HCT116 (cell line): Measurements from ENCODE around the gene PAQR7. TPM values are rescaled to one million over a fixed set of nuclear protein-coding genes. Genes with fewer than 3 reads are reported as not detected.

Experiments
- ATAC-seq: fragments of 200-7000 bp; cut with Tn5 transposase; 2 replicates; pipeline ENCODE4 v1.9.1; 2020; ENCODE audit warnings: mild to moderate bottlenecking, moderate library complexity
- BruUV-seq: library from RNA; stranded (reverse); fragments of 400-500 nt; replicated peaks from 2 replicates; lab custom pipeline; 2021; lab: Mats Ljungman, UMichigan
- CTCF ChIA-PET: fragments of 300-600 bp; sonication (Branson Sonifier 250); formaldehyde crosslinking; loops from one replicate; lab custom pipeline; 2021; ENCODE audit warnings: antibody characterized with exemption; lab: Charles Lee
- POLR2A ChIA-PET: fragments of 300-600, 350-600 bp; sonication (Branson Sonifier 250); formaldehyde crosslinking; loops from one replicate; lab custom pipeline; 2021; ENCODE audit warnings: antibody characterized with exemption; lab: Charles Lee
- RAD21 ChIA-PET, 2 experiments: fragments of 300-600 bp; sonication (Branson Sonifier 250); formaldehyde crosslinking; loops; one replicate each; lab custom pipeline; 2023; ENCODE audit warnings: low total read pairs in 2 of 2; ENCODE audit not compliant: uncharacterized antibody in 2 of 2, unreplicated experiment in 2 of 2, low non-redundant PET in 1 of 2; lab: Charles Lee
- DNase-seq: peaks from one replicate; pipeline ENCODE4 v3.0.0-alpha.2; 2010; ENCODE audit warnings: low read depth, low spot score
- H2AFZ ChIP-seq: fragments of 200-600 bp; shearing (Covaris generic), sonication (generic); 2 replicates; pipeline ENCODE4 v1.6.1; 2017; ENCODE audit warnings: low read depth, mixed run types, mixed read lengths, antibody characterized with exemption, low read length; ENCODE audit not compliant: poor library complexity, severe bottlenecking
- H3K27ac ChIP-seq: 2 replicates; pipeline ENCODE4 v1.5.1; 2012; ENCODE audit warnings: low read depth, low read length
- H3K27me3 ChIP-seq: fragments of 200-600 bp; sonication (generic); 2 replicates; pipeline ENCODE4 v1.6.1; 2016; ENCODE audit warnings: mixed run types, low read length, mixed read lengths; ENCODE audit not compliant: insufficient read depth
- H3K36me3 ChIP-seq, 2 experiments: fragments of 200-500 bp in 1 of 2; fragments of 200-600 bp in 1 of 2; sonication (Bioruptor generic) in 1 of 2; sonication (generic) in 1 of 2; 2 replicates each; pipeline versions ENCODE4 v1.5.1 to v1.6.1; 2014 to 2016; ENCODE audit warnings: low read length in 2 of 2, inconsistent platforms in 1 of 2, mixed read lengths in 1 of 2, mixed run types in 1 of 2; ENCODE audit not compliant: insufficient read depth in 2 of 2, control insufficient read depth in 1 of 2
- H3K4me1 ChIP-seq, 2 experiments: fragments of 200-600 bp in 1 of 2; sonication (generic) in 1 of 2; 2 replicates each; pipeline versions ENCODE4 v1.5.1 to v1.6.1; 2012 to 2017; ENCODE audit warnings: low read length in 2 of 2, inconsistent platforms in 1 of 2, mild to moderate bottlenecking in 1 of 2, mixed read lengths in 1 of 2, mixed run types in 1 of 2, moderate library complexity in 1 of 2; ENCODE audit not compliant: insufficient read depth in 2 of 2, control insufficient read depth in 1 of 2
- H3K4me2 ChIP-seq: fragments of 200-600 bp; sonication (generic); 2 replicates; pipeline ENCODE4 v1.6.1; 2017; ENCODE audit warnings: mixed run types, low read length, mixed read lengths
- H3K4me3 ChIP-seq, 2 experiments: fragments of 200-600 bp in 1 of 2; sonication (generic) in 1 of 2; replicated peaks in 1 of 2; 2 replicates each; pipeline ENCODE4 v1.5.1; 2011 to 2016; ENCODE audit warnings: low read length in 2 of 2, control low read depth in 1 of 2, low read depth in 1 of 2, mild to moderate bottlenecking in 1 of 2, mixed read lengths in 1 of 2, mixed run types in 1 of 2
- H3K79me2 ChIP-seq: fragments of 200-600 bp; sonication (generic); 2 replicates; pipeline ENCODE4 v1.6.1; 2017; ENCODE audit warnings: mild to moderate bottlenecking, mixed run types, low read length, moderate library complexity, mixed read lengths; ENCODE audit not compliant: insufficient read depth
- H3K9ac ChIP-seq: fragments of 200-600 bp; sonication (generic); 2 replicates; pipeline ENCODE4 v1.6.1; 2016; ENCODE audit warnings: low read length, mixed read lengths
- H3K9me2 ChIP-seq: fragments of 200-600 bp; sonication (generic), shearing (Covaris generic); 2 replicates; pipeline ENCODE4 v1.6.1; 2017; ENCODE audit warnings: mixed run types, mild to moderate bottlenecking, moderate library complexity; ENCODE audit not compliant: insufficient read depth
- H3K9me3 ChIP-seq, 2 experiments: fragments of 200-500 bp in 1 of 2; fragments of 200-600 bp in 1 of 2; sonication (Bioruptor generic) in 1 of 2; sonication (generic) in 1 of 2; 2 replicates each; pipeline ENCODE4 v1.6.1; 2014 to 2017; ENCODE audit warnings: low read length in 2 of 2, mixed read lengths in 2 of 2, inconsistent platforms in 1 of 2, low read depth in 1 of 2, mild to moderate bottlenecking in 1 of 2, mixed run types in 1 of 2, moderate library complexity in 1 of 2; ENCODE audit not compliant: control insufficient read depth in 1 of 2, insufficient read depth in 1 of 2
- H4K20me1 ChIP-seq: fragments of 200-600 bp; sonication (generic), shearing (Covaris generic); 2 replicates; pipeline ENCODE4 v1.6.1; 2017; ENCODE audit warnings: mixed run types, mild to moderate bottlenecking, moderate library complexity; ENCODE audit not compliant: insufficient read depth
- EGR1 ChIP-seq: IDR thresholded peaks from 2 replicates; pipeline ENCODE4 v1.6.1; 2012; ENCODE audit warnings: low read depth
- ELF1 ChIP-seq: IDR thresholded peaks from 2 replicates; pipeline ENCODE4 v1.6.1; 2012; ENCODE audit warnings: low read depth, borderline replicate concordance
- JUND ChIP-seq: IDR thresholded peaks from 2 replicates; pipeline ENCODE4 v1.6.1; 2012
- MAX ChIP-seq: IDR thresholded peaks from 2 replicates; pipeline ENCODE4 v1.6.1; 2012
- RAD21 ChIP-seq: IDR thresholded peaks from 2 replicates; pipeline ENCODE4 v1.6.1; 2012; ENCODE audit warnings: low read depth, mild to moderate bottlenecking
- SIN3A ChIP-seq: IDR thresholded peaks from 2 replicates; pipeline ENCODE4 v1.6.1; 2012; ENCODE audit warnings: low read depth
- SRF ChIP-seq: IDR thresholded peaks from 2 replicates; pipeline ENCODE4 v1.6.1; 2012; ENCODE audit warnings: low read depth
- ZFX ChIP-seq: fragments of 450-650 bp; IDR thresholded peaks from 2 replicates; pipeline ENCODE4 v1.6.1; 2017
- intact Hi-C: fragments of 100-400 bp; cut with micrococcal nuclease; formaldehyde crosslinking; loops from 2 replicates; pipeline ENCODE4 v1.10.0; 2022
- total RNA-seq: library from RNA; stranded (reverse); gene quantifications from one replicate; pipeline ENCODE4 v1.2.1, GENCODE V29; 2021; ENCODE audit not compliant: unreplicated experiment
- TF ChIP-seq, protein P1 (sequence below), 3 experiments: fragments of 200-600 bp in 1 of 3; sonication (generic) in 1 of 3; IDR thresholded peaks in 2 of 3; conservative IDR thresholded peaks in 1 of 3; 2 replicates each; pipeline ENCODE4 v1.5.1; 2012 to 2017; ENCODE audit warnings: low read depth in 2 of 3, low read length in 2 of 3, antibody characterized with exemption in 1 of 3, borderline replicate concordance in 1 of 3, control low read depth in 1 of 3, mild to moderate bottlenecking in 1 of 3, mixed read lengths in 1 of 3, mixed run types in 1 of 3, moderate library complexity in 1 of 3; ENCODE audit not compliant: insufficient read depth in 1 of 3

PAQR7 gene
- total RNA-seq, 1 experiment from 2014 or later, result 13.1 TPM

DNA sequence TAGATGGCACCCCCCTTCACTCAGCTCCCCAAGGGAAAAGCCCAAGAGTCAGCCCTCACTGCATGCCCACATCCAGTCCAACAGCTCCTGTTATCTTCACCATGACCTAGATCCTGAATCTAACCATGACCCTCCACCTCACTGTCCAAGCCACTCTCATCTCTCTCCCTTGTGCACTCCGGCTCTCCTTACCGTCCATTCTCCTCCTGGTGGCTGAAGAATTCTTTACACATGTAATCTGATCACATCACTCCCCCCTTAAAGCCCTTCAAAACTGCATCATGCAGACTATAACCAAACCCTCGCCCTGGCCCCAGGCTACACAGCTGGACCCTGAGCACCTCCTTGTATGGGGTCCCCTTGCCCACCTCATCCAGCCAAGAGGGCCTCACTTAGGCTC, 14.0 kb upstream of the PAQR7 start:
- peak; percentile 63 for TF ChIP-seq RAD21
- TF ChIP-seq ZFX, result peak; percentile 12; the same call in 1 of the 2 replicates
- TF ChIP-seq, protein P1, sequence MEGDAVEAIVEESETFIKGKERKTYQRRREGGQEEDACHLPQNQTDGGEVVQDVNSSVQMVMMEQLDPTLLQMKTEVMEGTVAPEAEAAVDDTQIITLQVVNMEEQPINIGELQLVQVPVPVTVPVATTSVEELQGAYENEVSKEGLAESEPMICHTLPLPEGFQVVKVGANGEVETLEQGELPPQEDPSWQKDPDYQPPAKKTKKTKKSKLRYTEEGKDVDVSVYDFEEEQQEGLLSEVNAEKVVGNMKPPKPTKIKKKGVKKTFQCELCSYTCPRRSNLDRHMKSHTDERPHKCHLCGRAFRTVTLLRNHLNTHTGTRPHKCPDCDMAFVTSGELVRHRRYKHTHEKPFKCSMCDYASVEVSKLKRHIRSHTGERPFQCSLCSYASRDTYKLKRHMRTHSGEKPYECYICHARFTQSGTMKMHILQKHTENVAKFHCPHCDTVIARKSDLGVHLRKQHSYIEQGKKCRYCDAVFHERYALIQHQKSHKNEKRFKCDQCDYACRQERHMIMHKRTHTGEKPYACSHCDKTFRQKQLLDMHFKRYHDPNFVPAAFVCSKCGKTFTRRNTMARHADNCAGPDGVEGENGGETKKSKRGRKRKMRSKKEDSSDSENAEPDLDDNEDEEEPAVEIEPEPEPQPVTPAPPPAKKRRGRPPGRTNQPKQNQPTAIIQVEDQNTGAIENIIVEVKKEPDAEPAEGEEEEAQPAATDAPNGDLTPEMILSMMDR (IDR thresholded peaks at IDR 0.05 in 2 of 3, conservative IDR thresholded peaks at IDR 0.05 in 1 of 3; ENCODE audit: borderline replicate concordance in 1 of 3, insufficient read depth in 1 of 3, low read depth in 2 of 3, low read length in 2 of 3), result peak; percentile 21 to 61 (median 52); a peak in 5 of 6 replicates
- no peak for TF ChIP-seq ELF1
- Histone ChIP-seq H3K9me3 (no peaks in the 10 kb centered on the region), H4K20me1 (no peaks in the 10 kb centered on the region), H3K27ac (peak overlapping the region; percentile 94), H3K36me3 (no peaks in the 10 kb centered on the region), H3K4me1 (peaks cover 50 to 65% of the 10 kb centered on the region in 2 experiments), H3K79me2 (no peaks in the 10 kb centered on the region), H3K4me2 (peak overlapping the region; percentile 87), H3K27me3 (no peaks in the 10 kb centered on the region), H3K9me2 (no peaks in the 10 kb centered on the region; the same call in 1 of the 2 replicates), H3K4me3 (peak overlapping the region in 1 of 2 experiments; percentile 51; a peak in 2 of 4 replicates), H3K9ac (peak overlapping the region; percentile 78), H2AFZ (no peak overlapping the region)
- POLR2A ChIA-PET, result interaction anchor here (5.5 kb wide), 1 partner anchor 14 kb away, joined by 31 read pairs; the partner anchor contains the start of gene PAQR7
- RAD21 ChIA-PET, result no interaction called here
- DNase-seq (no peak), ATAC-seq (peak; percentile 59)
- intact Hi-C loops, result no loop called here
- no TSS peak for BruUV-seq
- CTCF ChIA-PET, result no interaction called here

GRCh38 chr1:25888426-25888987, 13.0 kb upstream of the PAQR7 start:
- H3K9me3 ChIP-seq, result no peaks in the 10 kb centered on the region
- no peaks in the 10 kb centered on the region; the same call in 1 of the 2 replicates for H3K9me2 ChIP-seq
- RAD21 ChIA-PET, result no interaction called here
- no peak overlapping the region for H3K4me3 ChIP-seq
- no peaks in the 10 kb centered on the region for H3K27me3 ChIP-seq
- POLR2A ChIA-PET, result interaction anchor here (5.5 kb wide), 1 partner anchor 13 kb away, joined by 31 read pairs; the partner anchor contains the start of gene PAQR7
- TF ChIP-seq JUND (no peak), SIN3A (no peak), RAD21 (no peak), EGR1 (no peak), SRF (no peak), MAX (no peak)
- intact Hi-C loops, result no loop called here
- no peaks in the 10 kb centered on the region for H3K79me2 ChIP-seq
- ATAC-seq (no peak), DNase-seq (no peak)
- peaks cover 42 to 56% of the 10 kb centered on the region in 2 experiments for H3K4me1 ChIP-seq
- CTCF ChIA-PET, result no interaction called here
- no TSS peak for BruUV-seq
- no peaks in the 10 kb centered on the region for H4K20me1 ChIP-seq
- peak overlapping the region; percentile 87 for H3K4me2 ChIP-seq
- peak overlapping the region; percentile 94 for H3K27ac ChIP-seq
- H3K9ac ChIP-seq, result no peak overlapping the region
- no peak overlapping the region for H2AFZ ChIP-seq
- no peaks in the 10 kb centered on the region for H3K36me3 ChIP-seq
